Lower leg skin (tissue), 4 donors: ENCODE results near the gene TMEM141. TPM values are rescaled to one million over a fixed set of nuclear protein-coding genes. Genes with fewer than 3 reads are reported as not detected.
"Not testable (repeated sequence)": the region's sequence is repeated elsewhere in the genome, so short reads cannot be mapped to it uniquely, and the experiment has no call there.

Experiments used
- DNase-seq, 2 donors: peaks; one replicate each; pipeline ENCODE4 v3.0.0-alpha.2; 2019; ENCODE audit warnings: low spot score in 2 of 2
- H3K4me3 ChIP-seq: fragments of 200-600 bp; sonication (generic); 2 replicates; pipeline ENCODE4 v1.5.1; 2017; ENCODE audit warnings: mild to moderate bottlenecking, low read depth; ENCODE audit not compliant: poor library complexity, severe bottlenecking
- POLR2A ChIP-seq, 2 donors: fragments of 450-650 bp; IDR thresholded peaks; one replicate each; pipeline ENCODE4 v1.6.1; 2016 to 2017; ENCODE audit warnings: antibody characterized with exemption in 2 of 2, mild to moderate bottlenecking in 1 of 2, moderate library complexity in 1 of 2
- WGBS, 2 donors: methylation state at CpG; one replicate each; pipeline ENCODE4 v1.1.5; 2018; 5-methylcytosine and 5-hydroxymethylcytosine counted together
- intact Hi-C: fragments of 100-400 bp; cut with DNase I; formaldehyde crosslinking; loops from one replicate; pipeline ENCODE4 v1.15.0; 2023; ENCODE audit warnings: low total_unique reads
- total RNA-seq, 4 donors: library from RNA; depleted of rRNA; stranded (reverse); fragments of >200 nt; gene quantifications; one replicate each; pipeline ENCODE4 v1.1.0, GENCODE V29; 2016
- TF ChIP-seq, protein P1 (sequence below), 3 donors: fragments of 450-650 bp; IDR thresholded peaks; one replicate each; pipeline ENCODE4 v1.5.1; 2016; ENCODE audit warnings: antibody characterized with exemption in 3 of 3, mild to moderate bottlenecking in 3 of 3, moderate library complexity in 2 of 3

The TMEM141 gene
- total RNA-seq, 4 donors from 2014 or later: 67.7 to 120 (median 91.3) TPM

DNA sequence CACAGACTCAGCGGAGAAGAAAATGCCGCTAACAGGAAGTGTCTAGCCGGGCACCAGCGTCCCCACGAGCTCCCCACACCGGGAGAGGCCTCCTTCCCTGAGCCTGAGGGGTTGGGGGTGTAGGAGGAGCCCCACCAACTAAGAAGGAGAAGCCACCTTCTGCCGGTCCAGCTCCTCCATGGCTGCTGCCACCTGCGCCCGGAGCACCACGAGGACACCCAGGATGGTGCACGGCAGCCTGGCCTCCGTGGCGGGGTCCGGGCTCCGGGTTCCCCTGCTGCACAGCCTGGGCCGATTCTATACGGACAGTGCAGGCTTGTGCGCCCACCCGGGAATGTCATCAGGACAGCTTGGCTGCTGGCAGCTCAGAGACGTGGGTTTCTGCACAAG, 33.4 kb upstream of the TMEM141 start:
- no peak for TF ChIP-seq POLR2A (IDR thresholded peaks at IDR 0.05)
- TF ChIP-seq, protein P1, sequence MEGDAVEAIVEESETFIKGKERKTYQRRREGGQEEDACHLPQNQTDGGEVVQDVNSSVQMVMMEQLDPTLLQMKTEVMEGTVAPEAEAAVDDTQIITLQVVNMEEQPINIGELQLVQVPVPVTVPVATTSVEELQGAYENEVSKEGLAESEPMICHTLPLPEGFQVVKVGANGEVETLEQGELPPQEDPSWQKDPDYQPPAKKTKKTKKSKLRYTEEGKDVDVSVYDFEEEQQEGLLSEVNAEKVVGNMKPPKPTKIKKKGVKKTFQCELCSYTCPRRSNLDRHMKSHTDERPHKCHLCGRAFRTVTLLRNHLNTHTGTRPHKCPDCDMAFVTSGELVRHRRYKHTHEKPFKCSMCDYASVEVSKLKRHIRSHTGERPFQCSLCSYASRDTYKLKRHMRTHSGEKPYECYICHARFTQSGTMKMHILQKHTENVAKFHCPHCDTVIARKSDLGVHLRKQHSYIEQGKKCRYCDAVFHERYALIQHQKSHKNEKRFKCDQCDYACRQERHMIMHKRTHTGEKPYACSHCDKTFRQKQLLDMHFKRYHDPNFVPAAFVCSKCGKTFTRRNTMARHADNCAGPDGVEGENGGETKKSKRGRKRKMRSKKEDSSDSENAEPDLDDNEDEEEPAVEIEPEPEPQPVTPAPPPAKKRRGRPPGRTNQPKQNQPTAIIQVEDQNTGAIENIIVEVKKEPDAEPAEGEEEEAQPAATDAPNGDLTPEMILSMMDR (IDR thresholded peaks at IDR 0.05): no peak
- DNase-seq: no peak
- intact Hi-C loops: no loop called here
- 52 to 80% methylated on average over 3 to 11 of the region's 20 CpGs for WGBS, 2 donors
- H3K4me3 ChIP-seq: no peak overlapping the region

DNA sequence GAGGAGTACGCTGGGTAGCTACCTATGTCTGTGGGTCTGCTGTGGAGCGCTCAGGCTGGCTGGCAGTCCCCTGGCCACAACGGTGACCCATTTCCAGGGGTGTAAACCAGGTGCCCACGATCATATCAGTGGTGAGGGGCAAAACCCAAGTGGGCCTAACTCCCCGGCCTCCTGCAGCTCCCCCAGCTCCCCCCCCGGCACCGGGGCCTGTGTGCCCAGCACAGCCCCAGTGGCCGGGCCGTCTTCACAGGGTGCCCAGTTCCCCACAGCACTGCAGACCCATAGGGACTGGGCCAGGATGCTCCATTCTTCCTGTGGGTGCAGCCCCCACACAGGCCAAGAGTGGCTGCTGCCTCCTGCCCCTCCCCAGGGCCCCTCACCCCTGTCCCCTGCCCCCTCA, 32.1 kb upstream of the TMEM141 start:
- TF ChIP-seq, protein P1 (IDR thresholded peaks at IDR 0.05): no peak
- TF ChIP-seq POLR2A (IDR thresholded peaks at IDR 0.05): no peak
- no peak overlapping the region for H3K4me3 ChIP-seq
- intact Hi-C loops: no loop called here
- DNase-seq: no peak
- WGBS, 2 donors: 78 to 100% methylated on average over 6 to 8 of the region's 9 CpGs

DNA sequence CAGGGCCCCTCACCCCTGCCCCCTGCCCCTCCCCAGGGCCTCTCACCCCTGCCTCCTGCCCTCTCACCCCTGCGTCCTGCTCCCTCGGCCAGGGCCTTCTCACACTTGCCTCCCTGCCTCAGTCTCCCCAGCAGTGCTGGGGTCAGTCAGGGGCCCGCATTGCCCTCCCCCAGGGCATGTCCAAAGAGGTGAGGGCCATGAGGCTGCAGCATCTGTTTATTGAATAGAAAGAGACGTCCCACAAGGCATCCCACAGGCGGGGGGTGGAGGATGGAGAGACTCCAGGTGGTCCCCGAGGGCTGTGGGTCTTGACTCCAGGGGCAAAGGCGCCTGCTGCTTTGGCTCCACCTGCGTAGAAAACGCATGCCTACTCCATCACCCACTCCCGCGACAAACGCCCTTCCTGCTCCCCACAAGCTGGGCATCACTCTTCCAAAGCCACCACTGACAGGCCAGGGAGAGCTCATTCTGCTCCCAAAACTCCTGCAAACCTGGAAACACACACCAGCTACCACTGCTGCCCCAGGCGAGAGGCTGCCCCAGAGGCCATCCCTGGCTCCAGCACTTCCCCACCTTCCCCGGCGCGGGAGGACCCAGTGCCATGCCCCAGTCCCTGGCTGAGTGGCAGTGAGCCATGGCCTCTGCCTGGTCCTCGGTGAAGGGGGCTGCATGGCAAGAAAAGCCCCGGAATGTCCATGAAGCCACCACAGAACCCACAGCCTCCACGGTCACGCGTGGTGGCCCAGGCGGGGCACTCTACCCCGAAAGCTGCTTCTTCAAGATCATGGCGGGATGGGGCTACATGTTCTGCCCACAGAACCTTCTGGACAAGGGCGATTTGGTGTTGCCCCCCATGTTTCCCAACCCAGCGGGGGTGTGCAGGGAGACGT, 31.5 kb upstream of the TMEM141 start:
- WGBS, 2 donors: 75 to 82% methylated on average over 23 to 26 of the region's 27 CpGs
- no peak for DNase-seq
- H3K4me3 ChIP-seq: no peak overlapping the region
- intact Hi-C loops: no loop called here
- no peak for TF ChIP-seq POLR2A (IDR thresholded peaks at IDR 0.05)
- TF ChIP-seq, protein P1 (IDR thresholded peaks at IDR 0.05): no peak

DNA sequence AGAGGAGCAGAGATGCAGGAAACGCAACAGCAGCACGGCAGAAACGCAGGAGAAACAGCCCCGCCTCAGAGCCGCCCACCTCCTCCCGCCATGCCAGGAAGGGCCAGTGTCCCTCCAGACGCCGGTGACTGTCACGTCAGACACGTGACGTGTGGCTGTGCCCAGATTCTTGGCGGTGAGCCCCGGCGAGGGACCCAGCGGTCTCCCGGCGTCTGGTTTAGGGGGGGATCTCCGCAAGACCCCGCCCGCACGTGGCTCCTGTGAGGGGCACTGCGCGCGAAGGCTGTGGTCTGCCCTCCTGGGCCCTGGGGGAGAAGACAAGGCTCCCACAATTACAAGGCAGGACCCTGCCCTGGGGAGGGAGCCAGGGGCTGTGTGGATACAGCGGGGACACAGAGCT, 30.7 kb upstream of the TMEM141 start:
- no peak for TF ChIP-seq POLR2A (IDR thresholded peaks at IDR 0.05)
- TF ChIP-seq, protein P1 (IDR thresholded peaks at IDR 0.05): no peak
- no peak for DNase-seq
- no peak overlapping the region for H3K4me3 ChIP-seq
- WGBS, 2 donors: 40 to 65% methylated on average over 18 to 21 of the region's 25 CpGs
- intact Hi-C loops: no loop called here

DNA sequence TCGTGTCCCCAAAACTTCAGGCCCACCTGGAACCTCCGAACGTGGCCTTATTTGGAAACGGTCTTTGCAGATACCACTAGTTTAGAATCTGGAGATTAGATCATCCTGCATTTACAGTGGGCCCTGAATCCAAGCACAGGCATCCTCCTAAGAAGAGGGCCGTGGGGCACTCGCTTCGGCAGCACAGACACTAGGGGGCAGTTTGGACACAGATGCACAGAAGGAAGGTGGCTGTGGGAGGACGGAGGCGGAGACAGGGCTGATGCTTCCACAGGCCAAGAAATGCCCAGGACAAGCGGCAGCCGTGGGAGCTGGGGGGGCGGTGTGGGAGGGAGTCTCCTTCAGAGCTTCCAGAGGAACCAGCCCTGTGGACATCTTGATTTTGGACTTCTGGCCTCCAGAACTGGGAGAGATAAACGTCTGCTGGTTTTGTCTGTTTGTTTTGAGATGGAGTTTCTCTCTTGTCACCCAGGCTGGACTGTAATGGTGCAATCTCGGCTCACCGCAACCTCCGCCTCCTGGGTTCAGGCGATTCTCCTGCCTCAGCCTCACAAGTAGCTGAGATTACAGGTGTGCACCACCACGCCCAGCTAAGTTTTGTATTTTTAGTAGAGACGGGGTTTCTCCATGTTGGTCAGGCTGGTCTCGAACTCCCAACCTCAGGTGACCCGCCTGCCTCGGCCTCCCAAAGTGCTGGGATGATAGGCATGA, 30.2 kb upstream of the TMEM141 start:
- H3K4me3 ChIP-seq, DNase-seq, intact Hi-C loops: not testable (repeated sequence)
- 39 to 42% methylated on average over 22 of the region's 22 CpGs for WGBS, 2 donors

DNA sequence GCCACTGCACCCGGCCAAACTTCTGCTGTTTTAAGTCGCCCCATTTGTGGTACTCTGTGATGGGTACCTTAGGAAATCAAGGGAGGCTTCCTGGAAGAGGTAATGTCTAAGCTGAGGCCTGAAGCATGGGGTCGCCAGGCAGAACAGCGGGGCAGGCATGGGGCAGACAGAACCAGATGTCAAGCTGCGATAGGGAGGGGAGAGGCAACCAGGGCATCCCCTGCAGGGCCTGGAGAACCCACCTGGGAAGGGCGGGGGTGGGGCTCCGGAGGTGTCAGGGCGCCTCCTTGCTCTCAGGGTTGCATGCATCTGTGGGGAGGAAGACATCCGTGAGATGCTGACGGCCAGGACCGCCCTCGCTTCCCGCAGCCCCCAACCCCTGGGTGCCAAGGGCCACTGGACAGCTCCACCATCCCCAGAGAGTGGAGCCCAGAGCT, 29.6 kb upstream of the TMEM141 start:
- intact Hi-C loops: no loop called here
- 76 to 87% methylated on average over 11 to 12 of the region's 13 CpGs for WGBS, 2 donors
- TF ChIP-seq, protein P1 (IDR thresholded peaks at IDR 0.05): no peak
- no peak for TF ChIP-seq POLR2A (IDR thresholded peaks at IDR 0.05)
- DNase-seq: no peak
- no peak overlapping the region for H3K4me3 ChIP-seq
